ENCODE measurements around the gene EYS. TPM values are rescaled to one million over a fixed set of nuclear protein-coding genes. Genes with fewer than 3 reads are reported as not detected.
"Not testable (repeated sequence)": the region's sequence is repeated elsewhere in the genome, so short reads cannot be mapped to it uniquely, and the experiment has no call there.

The EYS gene
- total RNA-seq, 1 donor from 2014 or later: not detected

DNA sequence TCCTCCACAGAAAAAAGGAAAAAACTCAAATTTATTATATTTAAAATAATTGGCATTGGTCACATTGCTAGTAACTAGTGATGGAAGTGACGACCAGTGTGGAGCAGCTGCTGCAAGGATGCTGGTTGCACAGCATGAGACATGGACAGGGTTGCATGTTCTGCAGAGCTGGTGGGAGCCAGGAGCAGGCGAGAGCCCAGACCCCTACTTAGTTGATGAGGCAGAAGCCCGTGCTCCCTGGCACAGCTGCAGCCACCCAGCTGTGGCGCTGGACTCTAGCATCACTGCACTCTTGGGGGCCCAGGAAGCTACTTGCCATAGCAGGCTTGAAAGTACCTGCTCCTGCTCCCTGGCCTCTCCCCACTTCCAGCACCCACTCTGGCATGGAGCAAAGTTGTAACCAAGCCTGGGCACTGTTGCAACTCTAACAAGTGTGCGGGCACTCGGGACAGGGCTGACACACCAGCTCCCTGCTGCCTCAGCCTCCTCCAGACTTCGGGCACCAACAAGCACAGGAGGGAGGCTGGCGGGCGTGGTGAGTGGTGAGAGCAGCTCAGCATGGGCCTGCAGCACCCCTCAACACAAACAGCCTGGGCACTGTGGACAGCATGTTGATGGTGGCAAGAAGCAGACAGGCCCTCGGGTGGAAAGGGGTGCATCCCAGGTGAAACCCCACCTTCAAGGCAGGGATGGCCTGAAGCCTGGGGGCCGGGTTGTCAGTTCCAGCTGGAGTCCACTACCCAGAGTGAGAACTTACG lies 69.6 kb downstream of the EYS start:
- DNase-seq (ENCODE audit: low read depth): no peak

DNA sequence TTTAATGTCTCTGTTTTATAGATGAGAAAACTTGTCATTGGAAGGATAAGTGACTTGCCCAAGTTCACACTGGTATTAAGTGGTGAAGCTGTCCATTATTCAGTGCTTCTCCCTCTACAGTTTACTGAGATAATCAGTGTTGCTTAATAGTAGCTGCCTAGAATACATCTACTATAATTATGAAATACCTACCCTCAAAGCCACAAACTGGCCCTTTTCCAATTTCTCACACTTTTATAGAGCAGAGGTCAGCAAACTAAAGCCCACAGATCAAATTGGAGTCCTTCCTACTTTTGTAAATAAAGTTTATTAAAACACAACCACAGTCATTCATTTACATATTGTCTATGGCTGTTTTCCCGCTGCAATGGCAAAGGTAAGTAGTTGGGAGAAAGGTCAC lies 73.5 kb downstream of the EYS start:
- no peak for DNase-seq (ENCODE audit: low read depth)

DNA sequence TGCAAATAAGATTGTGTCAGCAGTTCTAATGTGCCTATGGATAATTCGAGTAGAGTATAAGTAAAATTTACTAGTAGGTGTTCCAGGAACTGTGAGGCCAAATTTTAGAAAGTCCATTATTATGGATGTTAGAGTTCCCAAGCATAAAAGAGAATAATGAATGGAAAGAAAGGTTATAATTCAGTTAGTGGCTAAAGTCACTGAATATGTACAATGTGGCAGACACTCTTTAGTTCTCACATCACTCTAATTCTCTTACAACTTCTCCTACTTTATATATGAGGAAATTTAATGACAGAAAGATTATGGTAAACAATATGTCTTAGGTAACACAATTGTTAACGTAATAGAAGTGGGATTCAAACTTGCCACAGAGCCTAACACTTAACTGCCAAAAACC lies 75.3 kb downstream of the EYS start:
- no peak for DNase-seq (ENCODE audit: low read depth)

DNA sequence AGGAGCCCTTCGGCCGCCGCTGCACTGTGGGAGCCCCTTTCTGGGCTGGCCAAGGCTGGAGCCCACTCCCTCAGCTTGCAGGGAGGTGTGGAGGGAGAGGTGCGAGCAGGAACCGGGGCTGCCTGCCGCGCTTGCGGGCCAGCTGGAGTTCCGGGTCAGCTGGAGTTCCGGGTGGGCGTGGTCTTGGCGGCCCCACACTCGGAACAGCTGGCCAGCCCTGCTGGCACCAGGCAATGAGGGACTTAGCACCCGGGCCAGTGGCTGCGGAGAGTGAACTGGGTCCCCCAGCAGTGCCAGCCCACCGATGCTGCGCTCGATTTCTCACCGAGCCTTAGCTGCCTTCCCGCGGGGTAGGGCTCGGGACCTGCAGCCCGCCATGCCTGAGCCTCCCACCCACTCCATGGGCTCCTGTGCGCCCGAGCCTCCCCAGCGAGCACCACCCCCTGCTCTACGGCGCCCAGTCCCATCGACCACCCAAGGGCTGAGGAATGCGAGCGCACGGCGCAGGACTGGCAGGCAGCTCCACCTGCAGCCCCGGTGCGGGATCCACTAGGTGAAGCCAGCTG lies 79.5 kb downstream of the EYS start:
- not testable (repeated sequence) for DNase-seq (ENCODE audit: low read depth)

DNA sequence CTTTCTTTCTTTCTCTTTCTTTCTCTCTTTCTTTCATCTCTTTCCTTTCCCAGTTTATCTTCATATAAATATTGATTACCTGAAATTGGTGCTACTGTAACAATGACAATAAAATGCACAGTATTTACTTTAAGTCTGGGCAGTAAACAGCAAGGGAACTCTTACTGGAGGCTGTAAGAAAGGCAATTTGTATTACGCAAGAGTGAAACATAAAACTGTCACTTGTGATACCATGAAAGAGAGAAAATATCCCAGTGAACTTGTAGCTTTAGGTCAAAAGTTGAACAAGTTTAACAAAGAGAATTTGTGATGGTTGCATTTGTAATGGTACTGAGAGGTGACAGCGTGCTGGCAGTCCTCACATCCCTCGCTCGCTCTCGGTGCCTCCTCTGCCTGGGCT lies 80.0 kb downstream of the EYS start:
- no peak for DNase-seq (ENCODE audit: low read depth)

DNA sequence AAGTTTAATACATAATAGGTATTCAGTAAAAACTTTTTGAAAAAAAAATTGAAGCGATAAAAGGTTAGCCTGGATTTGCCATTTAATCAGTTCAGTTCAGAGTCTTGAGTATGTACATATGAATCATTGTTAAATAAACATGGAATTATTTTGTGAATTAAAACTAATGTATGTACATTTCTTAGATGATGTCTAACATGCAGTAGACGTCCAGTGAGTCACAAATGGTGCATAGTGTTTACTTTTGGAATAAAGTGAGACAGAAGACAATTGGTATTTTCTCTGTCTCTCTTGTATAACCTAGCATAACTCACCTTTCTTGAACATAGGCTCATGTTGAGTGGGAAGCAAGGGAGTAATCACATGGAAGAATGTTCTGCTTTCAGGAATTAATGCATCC lies 83.5 kb downstream of the EYS start:
- no peak for DNase-seq (ENCODE audit: low read depth)

DNA sequence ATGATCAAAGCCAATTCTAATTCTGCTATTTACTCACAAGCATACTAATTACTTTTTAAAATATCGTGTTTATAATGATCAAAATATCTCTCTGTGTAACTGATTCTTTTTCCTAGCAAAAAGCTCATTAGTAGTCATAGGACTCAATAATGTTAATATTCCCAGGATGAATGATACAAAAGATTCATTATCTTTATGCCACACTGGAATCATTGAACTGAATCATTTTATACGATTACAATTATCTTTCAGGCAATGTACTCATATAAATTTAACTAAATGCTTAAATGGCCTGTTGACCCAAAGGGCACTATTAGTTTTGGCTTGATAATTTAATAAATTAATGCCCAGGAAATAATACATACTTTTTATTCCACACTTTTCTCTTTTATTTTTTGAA lies 96.3 kb downstream of the EYS start:
- no peak for DNase-seq (ENCODE audit: low read depth)

DNA sequence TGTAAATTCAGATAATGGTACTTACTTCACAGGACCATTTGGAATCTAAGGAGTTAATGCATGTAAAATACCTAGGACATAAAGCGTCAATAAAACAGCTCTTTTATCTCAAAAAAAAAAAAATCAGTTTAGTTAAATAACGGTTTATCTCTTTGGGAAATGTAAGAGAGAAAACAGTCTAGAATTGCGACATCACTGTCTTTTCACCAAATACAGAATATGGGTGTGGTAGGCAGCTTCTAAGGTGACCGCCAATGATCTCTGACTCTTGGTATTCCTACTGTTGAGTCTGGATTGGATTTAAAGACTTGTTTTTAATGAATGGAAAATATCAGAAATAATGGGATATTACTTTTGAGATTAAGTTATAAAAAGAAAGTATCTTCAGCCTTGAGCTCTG lies 111.5 kb downstream of the EYS start:
- no peak for DNase-seq (ENCODE audit: low read depth)

DNA sequence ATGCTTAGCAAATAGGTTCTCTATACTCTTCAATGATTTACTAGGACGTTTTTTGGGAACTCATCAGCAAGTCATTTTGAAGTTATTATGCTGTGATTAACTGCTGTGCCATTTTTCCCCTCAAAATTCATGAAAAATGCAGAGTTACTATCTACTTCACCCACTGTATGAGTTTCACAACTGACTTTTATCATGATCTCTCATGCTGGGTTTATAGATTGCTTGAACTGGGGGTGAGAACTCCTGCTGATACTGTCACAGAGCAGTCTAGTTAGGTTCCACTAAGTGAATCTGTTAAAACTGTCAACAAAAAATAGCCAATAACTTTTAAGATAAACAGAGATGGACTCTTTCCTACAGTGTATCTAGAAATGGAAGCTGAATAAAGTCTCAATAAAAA lies 136.7 kb downstream of the EYS start:
- DNase-seq (ENCODE audit: low read depth): no peak

DNA sequence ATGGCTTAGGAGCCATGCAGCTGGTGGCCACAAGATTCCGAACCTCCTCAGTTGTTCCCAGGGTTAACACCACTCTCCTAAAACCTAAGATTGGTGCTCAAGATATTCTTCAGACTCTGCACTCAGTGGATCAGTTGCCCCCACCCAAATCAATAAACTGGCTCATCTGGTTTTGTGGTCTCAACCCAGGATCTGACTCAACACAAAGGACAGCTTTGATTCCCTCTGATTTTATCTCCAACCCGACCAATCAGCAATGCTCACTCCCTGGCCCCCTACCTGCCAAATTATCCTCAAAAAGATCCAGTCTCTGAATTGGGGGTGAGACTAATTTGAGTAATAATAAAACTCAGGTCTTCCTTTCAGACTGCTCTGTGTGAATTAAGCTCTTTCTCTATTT lies 137.5 kb downstream of the EYS start:
- no peak for DNase-seq (ENCODE audit: low read depth)

DNA sequence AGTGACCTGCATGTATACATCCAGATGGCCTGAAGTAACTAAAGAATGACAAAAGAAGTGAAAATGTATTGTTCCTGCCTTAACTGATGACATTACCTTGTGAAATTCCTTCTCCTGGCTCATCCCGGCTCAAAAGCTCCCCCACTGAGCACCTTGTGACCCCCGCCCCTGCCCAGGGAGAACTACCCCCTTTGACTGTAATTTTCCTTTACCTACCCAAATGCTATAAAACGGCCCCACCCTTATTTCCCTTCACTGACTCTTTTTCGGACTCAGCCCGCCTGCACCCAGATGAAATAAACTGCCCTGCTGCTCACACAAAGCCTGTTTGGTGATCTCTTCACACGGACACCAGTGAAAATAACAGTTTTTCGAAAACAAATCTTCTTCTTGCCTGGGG lies 138.0 kb downstream of the EYS start:
- DNase-seq (ENCODE audit: low read depth): not testable (repeated sequence)

DNA sequence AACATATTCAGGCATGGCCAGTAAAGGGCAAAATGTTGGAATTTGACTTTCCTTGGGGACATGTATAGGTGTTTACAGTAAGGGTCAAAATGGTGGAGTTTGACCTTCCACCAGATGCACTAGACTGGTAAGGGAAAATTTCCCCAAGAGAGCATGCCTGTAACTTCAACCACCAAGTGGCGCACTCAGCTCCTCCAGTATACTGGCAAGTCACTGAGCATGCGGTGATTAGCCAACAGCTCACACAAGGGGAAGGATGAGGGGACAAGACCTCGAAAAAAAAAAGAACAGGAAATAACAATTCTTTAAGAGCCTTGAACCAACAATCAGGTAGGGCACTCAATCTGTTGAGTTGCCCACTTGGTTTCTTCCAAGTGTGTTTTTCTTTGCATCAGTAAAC lies 140.9 kb downstream of the EYS start:
- no peak for DNase-seq (ENCODE audit: low read depth)

DNA sequence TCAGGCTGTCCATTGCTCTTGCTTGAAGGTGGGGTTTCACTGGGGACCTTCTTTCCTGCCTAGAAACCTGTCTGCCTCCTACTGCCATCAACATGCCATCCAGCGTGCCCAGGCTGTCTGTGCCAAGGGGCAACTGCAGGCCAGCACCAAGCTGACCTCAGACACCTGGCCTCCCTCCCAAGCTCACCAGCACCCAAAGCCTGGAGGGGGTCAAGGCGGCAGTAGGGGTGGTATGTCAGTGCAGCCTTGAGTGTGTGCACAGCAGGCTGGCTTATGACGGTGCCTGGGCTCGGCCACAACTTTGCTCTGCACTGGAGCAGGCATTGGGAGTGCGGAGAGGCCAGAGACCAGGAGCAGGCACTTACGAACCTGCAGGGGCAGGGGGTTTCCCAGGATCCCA lies 149.0 kb downstream of the EYS start:
- DNase-seq (ENCODE audit: low read depth): no peak

DNA sequence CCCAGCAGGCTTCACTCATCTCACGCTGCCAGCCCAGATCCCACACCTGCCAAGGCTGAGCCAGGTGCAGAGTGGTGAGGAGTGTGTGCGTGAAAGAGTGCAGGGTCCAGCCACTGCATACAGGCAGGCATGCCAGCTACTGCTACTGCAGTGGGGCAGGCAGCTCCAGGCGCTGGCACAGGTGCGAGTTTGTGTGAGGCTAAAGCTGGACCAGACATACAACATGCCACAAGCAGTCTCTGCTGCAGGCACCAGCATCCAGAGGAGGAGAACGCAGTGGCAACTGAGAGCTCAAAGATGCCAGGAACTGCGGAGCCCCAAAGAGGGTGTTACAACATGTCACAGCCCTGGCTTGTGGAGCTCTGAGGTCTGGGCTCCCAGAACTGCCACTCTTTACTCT lies 149.8 kb downstream of the EYS start:
- no peak for DNase-seq (ENCODE audit: low read depth)

DNA sequence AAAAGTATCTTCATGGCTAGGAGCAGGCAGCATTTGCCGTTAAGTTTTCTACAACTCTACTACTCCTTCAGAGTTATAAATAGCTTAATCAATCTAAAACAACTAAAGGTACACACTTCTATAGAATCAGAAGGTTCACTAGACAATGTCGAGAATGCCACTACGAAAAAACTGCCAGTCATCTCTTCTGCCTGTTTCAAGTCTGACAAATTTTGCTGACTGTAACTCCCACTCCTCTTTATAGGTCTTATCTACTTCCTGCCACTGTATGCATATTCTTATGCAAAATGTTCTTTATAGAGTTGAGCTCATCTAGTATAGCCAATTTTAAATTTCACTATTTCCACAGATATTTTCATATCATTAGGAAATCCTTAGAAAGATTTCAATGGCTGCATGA lies 160.1 kb downstream of the EYS start:
- no peak for DNase-seq (ENCODE audit: low read depth)

DNA sequence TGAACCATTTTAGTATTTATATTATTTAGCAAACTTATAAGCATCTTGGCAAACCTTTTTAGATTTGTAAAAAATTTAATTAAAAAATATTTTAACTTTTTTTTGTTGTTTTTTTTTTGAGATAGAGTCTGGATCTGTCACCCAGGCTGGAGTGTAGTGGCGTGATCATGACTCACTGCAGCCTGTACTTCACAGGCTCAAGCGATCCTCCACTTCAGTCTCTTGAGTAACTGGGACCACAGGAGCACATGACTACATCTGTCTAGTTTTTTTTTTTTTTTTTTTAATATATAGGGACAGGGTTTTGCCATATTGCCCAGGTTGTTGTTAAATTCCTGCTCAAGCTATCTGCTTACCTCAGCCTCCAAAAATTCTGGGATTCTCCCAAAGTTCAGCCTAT lies 161.1 kb downstream of the EYS start:
- DNase-seq (ENCODE audit: low read depth): no peak

DNA sequence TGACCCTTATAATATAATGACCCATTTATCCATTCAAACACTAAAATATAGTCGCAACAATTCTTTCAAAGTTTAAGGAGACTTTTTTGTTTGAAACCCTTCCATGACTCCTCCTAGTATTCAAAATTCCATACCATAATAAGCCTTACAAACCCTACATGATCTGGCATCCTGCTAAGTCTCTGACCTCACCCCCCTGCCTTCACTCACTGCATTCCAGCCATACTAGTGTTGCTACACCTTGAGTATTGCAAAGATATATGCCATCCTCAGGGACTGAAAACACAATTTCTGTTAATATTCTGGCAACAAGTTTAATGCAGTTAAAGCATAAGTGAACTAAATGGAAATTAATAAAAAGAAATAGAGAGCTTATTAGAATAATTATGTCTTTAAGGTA lies 168.4 kb downstream of the EYS start:
- no peak for DNase-seq (ENCODE audit: low read depth)

DNA sequence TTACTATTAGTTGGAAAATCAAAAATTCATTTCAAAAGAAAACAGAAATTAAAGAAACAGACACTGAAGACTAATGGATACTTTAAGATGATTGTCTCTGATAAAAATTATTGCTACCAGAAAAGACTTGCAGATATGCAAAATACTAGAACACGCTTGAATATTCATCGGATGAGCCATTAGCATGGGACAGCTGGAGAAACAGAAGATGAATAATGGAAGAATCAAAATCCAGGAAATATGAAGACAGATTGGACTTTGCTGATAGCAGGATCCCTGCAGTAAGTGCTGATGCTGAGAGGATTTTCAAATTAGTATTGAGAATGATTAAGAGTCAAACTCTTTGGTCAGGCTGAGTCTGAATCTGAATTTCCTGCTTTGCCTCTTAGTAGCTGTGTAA lies 169.4 kb downstream of the EYS start:
- no peak for DNase-seq (ENCODE audit: low read depth)

DNA sequence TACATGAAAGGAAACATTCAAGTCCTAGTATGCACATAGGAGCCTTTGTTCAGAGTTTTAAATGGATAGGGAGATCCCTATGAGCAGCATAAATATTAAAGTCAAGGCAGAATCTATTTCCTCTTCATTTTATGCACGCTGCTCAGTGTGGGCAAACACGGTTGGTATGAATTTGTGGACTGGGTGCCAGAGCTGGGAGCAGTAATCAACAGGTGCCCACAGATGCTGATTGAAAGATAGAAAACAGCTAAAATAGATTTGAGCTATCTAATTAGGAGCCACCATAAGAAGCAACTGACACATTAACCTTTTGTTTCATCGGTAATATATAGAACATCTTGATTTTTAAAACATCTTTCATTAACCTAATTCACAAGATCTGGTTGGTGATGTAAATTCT lies 175.5 kb downstream of the EYS start:
- no peak for DNase-seq (ENCODE audit: low read depth)

DNA sequence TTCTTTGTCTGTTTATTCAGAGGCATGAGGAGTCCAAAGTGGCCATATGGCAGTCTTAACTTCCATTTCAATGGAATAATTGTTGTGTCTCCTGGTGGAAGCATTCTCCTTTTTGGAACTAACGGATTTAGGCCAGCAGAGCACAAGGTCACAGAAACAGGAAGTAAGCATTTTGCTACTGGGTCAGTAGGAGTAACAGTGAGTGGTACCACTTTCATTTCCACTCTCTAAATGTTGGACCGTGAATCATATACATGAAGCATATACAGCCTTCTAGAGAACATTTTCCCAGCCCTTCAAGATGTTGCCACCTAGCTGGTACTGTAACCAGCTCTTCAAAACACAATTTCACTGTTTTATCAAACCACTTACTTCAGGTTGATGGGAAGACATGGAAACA lies 182.8 kb downstream of the EYS start:
- DNase-seq (ENCODE audit: low read depth): no peak

DNA sequence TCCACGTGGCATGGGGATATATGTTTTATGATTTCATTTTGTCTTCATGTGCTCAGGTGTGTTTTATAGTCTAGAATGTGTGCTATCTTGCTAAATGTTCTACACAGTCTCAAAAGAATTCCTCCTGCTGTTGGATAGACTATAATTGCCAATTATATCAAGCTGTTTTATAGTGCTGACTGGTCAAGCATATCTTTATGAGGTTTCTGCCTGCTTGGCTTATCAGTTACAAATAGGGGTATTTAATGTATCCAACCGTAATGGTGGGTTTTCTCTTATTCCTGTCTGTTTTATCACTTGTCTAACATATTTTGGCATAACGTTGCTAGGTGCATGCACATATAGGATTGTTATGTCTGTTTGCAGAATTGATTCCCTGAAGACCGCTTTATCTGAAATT lies 201.3 kb downstream of the EYS start:
- DNase-seq (ENCODE audit: low read depth): no peak

DNA sequence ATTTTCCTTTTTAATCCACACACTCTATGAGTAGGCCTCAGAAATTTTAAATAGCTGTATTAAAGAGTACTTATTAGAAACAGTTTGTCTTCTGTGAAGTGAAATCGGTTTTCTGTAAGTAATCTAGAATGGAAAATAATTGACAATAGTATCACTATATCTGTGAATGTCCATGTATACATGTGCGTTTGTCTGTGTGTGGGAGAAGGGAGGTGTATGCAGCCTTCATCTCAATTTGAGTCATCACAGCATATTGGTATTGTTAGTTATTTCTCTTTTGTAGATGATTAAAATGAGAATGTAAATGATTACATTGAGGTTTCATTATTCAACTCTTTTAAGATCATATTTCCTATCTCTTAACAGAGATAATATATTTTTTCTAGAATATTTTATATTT lies 206.0 kb downstream of the EYS start:
- DNase-seq (ENCODE audit: low read depth): no peak

DNA sequence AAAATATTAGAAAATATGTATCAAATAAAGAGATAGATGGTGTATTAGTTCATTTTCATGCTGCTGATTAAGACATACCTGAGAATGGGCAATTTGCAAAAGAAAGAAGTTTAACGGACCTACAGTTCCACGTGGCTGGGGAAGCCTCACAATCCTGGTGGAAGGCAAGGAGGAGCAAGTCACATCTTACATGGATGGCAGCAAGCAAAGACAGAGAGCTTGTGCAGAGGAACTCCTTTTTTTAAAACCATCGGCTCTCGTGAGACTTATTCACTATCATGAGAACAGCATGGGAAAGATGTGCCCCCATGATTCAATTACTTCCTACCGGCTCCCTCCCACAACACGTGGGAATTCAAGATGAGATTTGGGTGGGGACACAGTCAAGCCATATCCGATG lies 223.4 kb downstream of the EYS start:
- DNase-seq (ENCODE audit: low read depth): not testable (repeated sequence)

DNA sequence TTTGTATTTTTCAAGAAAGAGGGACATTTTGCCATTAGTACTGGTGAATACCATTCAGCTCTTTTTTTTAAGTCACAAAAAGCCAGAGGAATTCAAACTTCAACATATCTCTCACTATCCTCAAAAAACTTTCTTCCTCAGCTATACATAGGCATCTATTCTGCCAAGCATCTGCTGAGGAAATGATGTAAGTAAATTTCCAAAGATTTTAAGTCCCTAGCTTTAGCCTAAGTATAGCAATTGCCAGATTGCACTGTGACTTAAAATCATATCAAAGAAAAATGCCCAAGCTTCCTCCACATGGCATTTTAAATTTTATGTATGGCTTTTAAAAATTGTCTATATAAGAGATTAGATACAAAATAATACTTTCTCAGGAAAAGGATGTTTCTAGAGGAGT lies 237.4 kb downstream of the EYS start:
- no peak for DNase-seq (ENCODE audit: low read depth)

Data from myocyte (in vitro differentiated cells).